ENCODE results near the gene TRAPPC6A. TPM values are rescaled to one million over a fixed set of nuclear protein-coding genes. Genes with fewer than 3 reads are reported as not detected.

The TRAPPC6A gene
- total and polyA plus RNA-seq, 2 experiments from 2014 or later = 29.4 to 74.7 TPM

GRCh38 chr19:45160870-45161737, 16.9 kb downstream of the TRAPPC6A start, which contains the start of gene NKPD1:
TSS of gene NKPD1 (minus strand) at chr19:45160982. CDS start at chr19:45160150, 832 bp downstream.
- H3K4me3 ChIP-seq = no peak within 1 kb of the TSS
- no peak within 1 kb of the TSS for H2AFZ ChIP-seq
- H3K4me1 ChIP-seq (ENCODE audit: insufficient read depth) = no peaks in the 10 kb centered on the region
- H3K4me2 ChIP-seq = 0 out of 2 replicates have a peak within 1 kb of the TSS, but pooled peaks have one; percentile 43
- TF ChIP-seq CTCF (conservative IDR thresholded peaks at IDR 0.05; ENCODE audit: low read depth in 2 of 2) = no peak
- TF ChIP-seq POLR2AphosphoS5 (IDR thresholded peaks at IDR 0.05; ENCODE audit: low read depth) = no peak
- TF ChIP-seq NANOG (IDR thresholded peaks at IDR 0.05; ENCODE audit: borderline replicate concordance) = no peak
- no peak for TF ChIP-seq STAT1 (IDR thresholded peaks at IDR 0.05; ENCODE audit: unreplicated experiment)
- no peak for TF ChIP-seq ZNF462 (CRISPR knock-in tag; IDR thresholded peaks at IDR 0.05)
- TF ChIP-seq ZNF331 (CRISPR knock-in tag; IDR thresholded peaks at IDR 0.05; ENCODE audit: low read depth) = no peak
- no peak for TF ChIP-seq ZNF114 (CRISPR knock-in tag; IDR thresholded peaks at IDR 0.05)
- no peak for TF ChIP-seq CREB1 (CRISPR knock-in tag; IDR thresholded peaks at IDR 0.05; ENCODE audit: low read depth)
- no peak for TF ChIP-seq JUNB (IDR thresholded peaks at IDR 0.05; ENCODE audit: unreplicated experiment)
- no peak for TF ChIP-seq EZH2 (IDR thresholded peaks at IDR 0.05; ENCODE audit: low read depth, unreplicated experiment)
- TF ChIP-seq EZH2phosphoT487 (IDR thresholded peaks at IDR 0.05; ENCODE audit: unreplicated experiment) = no peak
- no peak for TF ChIP-seq ETS1 (IDR thresholded peaks at IDR 0.05)
- TF ChIP-seq REST (IDR thresholded peaks at IDR 0.05; ENCODE audit: unreplicated experiment) = no peak
- H3K9me2 ChIP-seq (ENCODE audit: insufficient read depth) = no peaks in the 10 kb centered on the region
- H3K79me2 ChIP-seq (replicated peaks; ENCODE audit: insufficient read depth) = no peaks in the 10 kb centered on the region
- H3K27me3 Mint-ChIP-seq (ENCODE audit: insufficient read depth, low read depth, poor library complexity) = peaks cover 13% of the 10 kb centered on the region
- H3K27ac ChIP-seq (ENCODE audit: low read depth) = no peak within 1 kb of the TSS
- no peaks in the 10 kb centered on the region; the same call in 2 of the 3 replicates for H3K36me3 Mint-ChIP-seq (ENCODE audit: low read depth)
- DNase-seq (ENCODE audit: low spot score) (peak; percentile 62), ATAC-seq (peak; percentile 18)
- peaks cover 19% of the 10 kb centered on the region for H3K4me1 Mint-ChIP-seq
- no peaks in the 10 kb centered on the region for H3F3A ChIP-seq (replicated peaks; ENCODE audit: low read depth)
- H3K27me3 ChIP-seq (ENCODE audit: insufficient read depth) = no peaks in the 10 kb centered on the region
- H3K36me3 ChIP-seq (ENCODE audit: insufficient read depth) = no peaks in the 10 kb centered on the region
- H3K27ac Mint-ChIP-seq = no peak within 1 kb of the TSS
- H3K4me3 Mint-ChIP-seq = no peak within 1 kb of the TSS; the same call in 2 of the 3 replicates
- H3K9me3 Mint-ChIP-seq = no peaks in the 10 kb centered on the region; the same call in 2 of the 3 replicates
- H4K20me1 ChIP-seq (replicated peaks; ENCODE audit: insufficient read depth) = no peaks in the 10 kb centered on the region; the same call in 1 of the 2 replicates
